ENCODE measurements around the gene SUMF1. TPM values are rescaled to one million over a fixed set of nuclear protein-coding genes. Genes with fewer than 3 reads are reported as not detected.

The SUMF1 gene
- 12.2 and 12.4 TPM in 2 replicates for polyA plus RNA-seq (2013)

- H4K12ac ChIP-seq (ENCODE audit: low read depth, low read length), result peak within 1 kb of the TSS; percentile 91
- no peak within 1 kb of the TSS for H2BK120ac ChIP-seq (ENCODE audit: insufficient read depth, low read length, poor library complexity)
- no peak within 1 kb of the TSS for H3K23ac ChIP-seq (ENCODE audit: low read length)
- peak within 1 kb of the TSS; percentile 65 for H4K91ac ChIP-seq (ENCODE audit: low read depth, low read length)
- peak; percentile 77 to 87 for DNase-seq
- no peak within 1 kb of the TSS for H3K27ac ChIP-seq (ENCODE audit: low read depth, low read length)
- H3K79me1 ChIP-seq (ENCODE audit: low read length), result peaks cover 2% of the 10 kb centered on the region
- H3K4me3 ChIP-seq (ENCODE audit: low read depth, low read length), result peak within 1 kb of the TSS; percentile 100
- H3K27me3 ChIP-seq (ENCODE audit: insufficient read depth, low read length), result no peaks in the 10 kb centered on the region
- H3K36me3 ChIP-seq (ENCODE audit: control insufficient read depth in 1 of 2, insufficient read depth in 2 of 2, low read length in 2 of 2), result no peaks in the 10 kb centered on the region
- H3K9ac ChIP-seq (ENCODE audit: low read length), result peak within 1 kb of the TSS; percentile 97
- H2AK5ac ChIP-seq (ENCODE audit: low read length), result no peak within 1 kb of the TSS
- peak within 1 kb of the TSS; percentile 86 for H3K14ac ChIP-seq (ENCODE audit: low read length)
- H3K79me2 ChIP-seq (ENCODE audit: control insufficient read depth, insufficient read depth, low read length, poor library complexity), result no peaks in the 10 kb centered on the region
- peak within 1 kb of the TSS; percentile 85 for H3K18ac ChIP-seq (ENCODE audit: low read length)
- no peaks in the 10 kb centered on the region for H3K9me3 ChIP-seq (ENCODE audit: insufficient read depth, low read depth, low read length)
- peak within 1 kb of the TSS; percentile 40 for H3K4ac ChIP-seq (ENCODE audit: low read depth, low read length)
- H4K8ac ChIP-seq (ENCODE audit: low read depth, low read length), result peak within 1 kb of the TSS; percentile 98
- no peak within 1 kb of the TSS for H2BK5ac ChIP-seq (ENCODE audit: low read depth, low read length, poor library complexity)
- H2AFZ ChIP-seq (ENCODE audit: insufficient read depth, low read length, poor library complexity), result peak within 1 kb of the TSS; percentile 98
- H2BK12ac ChIP-seq (ENCODE audit: low read length), result no peak within 1 kb of the TSS
- H3K4me1 ChIP-seq (ENCODE audit: control insufficient read depth in 1 of 2, insufficient read depth in 2 of 2, low read length in 2 of 2), result peaks cover 0 to 3% of the 10 kb centered on the region in 2 experiments
- H3K4me2 ChIP-seq (ENCODE audit: low read length), result peak within 1 kb of the TSS; percentile 70
- no CpG with 5 or more reads among the region's 47 CpGs for WGBS (ENCODE audit: extremely low coverage, insufficient coverage, insufficient read length)
Measured at GRCh38 chr3:4466741-4467521, at the start of gene SUMF1. Gene SUMF1 (minus strand): TSS chr3:4467269. CDS start chr3:4467245, 24 bp downstream.

DNA sequence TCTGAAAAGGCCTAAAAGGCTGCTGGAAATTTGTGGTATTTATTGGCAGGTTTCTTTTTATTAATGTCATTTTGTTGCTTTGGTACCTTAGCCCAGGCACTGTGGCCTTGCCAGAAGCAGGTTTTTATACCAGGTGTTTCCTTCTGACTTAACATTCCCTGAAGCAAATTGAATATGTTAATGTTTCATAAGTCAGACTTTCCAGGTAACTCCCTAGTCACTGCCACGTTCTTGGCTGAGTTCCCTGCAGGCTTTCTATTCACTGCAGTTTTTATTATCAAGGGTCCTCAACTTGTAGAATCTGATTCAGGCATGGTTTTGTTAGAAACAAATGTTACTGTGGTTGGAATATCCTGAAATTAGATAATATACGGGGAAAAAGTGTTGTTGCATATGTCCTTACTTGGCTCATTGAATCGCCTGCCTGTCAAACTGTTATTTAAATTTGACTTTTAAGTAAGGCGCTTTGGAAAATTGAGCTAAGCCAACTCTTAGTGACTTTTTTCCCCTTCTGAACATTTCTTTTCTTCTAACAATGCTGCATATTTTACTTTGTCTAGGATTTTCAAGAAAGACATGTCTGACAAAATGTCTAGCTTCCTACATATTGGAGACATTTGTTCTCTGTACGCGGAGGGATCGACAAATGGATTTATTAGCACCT, 49.0 kb upstream of the SUMF1 start:
- no peaks in the 10 kb centered on the region for H3K79me2 ChIP-seq (ENCODE audit: control insufficient read depth, insufficient read depth, low read length, poor library complexity)
- no peak overlapping the region for H4K8ac ChIP-seq (ENCODE audit: low read depth, low read length)
- H3K4me3 ChIP-seq (ENCODE audit: low read depth, low read length), result no peak overlapping the region
- no peak for DNase-seq
- H3K79me1 ChIP-seq (ENCODE audit: low read length), result no peaks in the 10 kb centered on the region
- H2AK5ac ChIP-seq (ENCODE audit: low read length), result no peak overlapping the region
- no peak overlapping the region for H2AFZ ChIP-seq (ENCODE audit: insufficient read depth, low read length, poor library complexity)
- H4K12ac ChIP-seq (ENCODE audit: low read depth, low read length), result no peak overlapping the region
- no peak overlapping the region for H3K14ac ChIP-seq (ENCODE audit: low read length)
- no peak overlapping the region for H2BK120ac ChIP-seq (ENCODE audit: insufficient read depth, low read length, poor library complexity)
- no peak overlapping the region for H2BK12ac ChIP-seq (ENCODE audit: low read length)
- H3K18ac ChIP-seq (ENCODE audit: low read length), result no peak overlapping the region
- H3K27me3 ChIP-seq (ENCODE audit: insufficient read depth, low read length), result no peaks in the 10 kb centered on the region
- H3K36me3 ChIP-seq (ENCODE audit: control insufficient read depth in 1 of 2, insufficient read depth in 2 of 2, low read length in 2 of 2), result no peaks in the 10 kb centered on the region
- H3K23ac ChIP-seq (ENCODE audit: low read length), result no peak overlapping the region
- H2BK5ac ChIP-seq (ENCODE audit: low read depth, low read length, poor library complexity), result no peak overlapping the region
- H3K4me1 ChIP-seq (ENCODE audit: control insufficient read depth in 1 of 2, insufficient read depth in 2 of 2, low read length in 2 of 2), result no peaks in the 10 kb centered on the region
- no peak overlapping the region for H3K27ac ChIP-seq (ENCODE audit: low read depth, low read length)
- H3K4ac ChIP-seq (ENCODE audit: low read depth, low read length), result no peak overlapping the region
- no peak overlapping the region for H3K4me2 ChIP-seq (ENCODE audit: low read length)
- no peak overlapping the region for H3K9ac ChIP-seq (ENCODE audit: low read length)
- WGBS (ENCODE audit: extremely low coverage, insufficient coverage, insufficient read length), result no CpG with 5 or more reads among the region's 7 CpGs
- no peaks in the 10 kb centered on the region for H3K9me3 ChIP-seq (ENCODE audit: insufficient read depth, low read depth, low read length)
- H4K91ac ChIP-seq (ENCODE audit: low read depth, low read length), result no peak overlapping the region

DNA sequence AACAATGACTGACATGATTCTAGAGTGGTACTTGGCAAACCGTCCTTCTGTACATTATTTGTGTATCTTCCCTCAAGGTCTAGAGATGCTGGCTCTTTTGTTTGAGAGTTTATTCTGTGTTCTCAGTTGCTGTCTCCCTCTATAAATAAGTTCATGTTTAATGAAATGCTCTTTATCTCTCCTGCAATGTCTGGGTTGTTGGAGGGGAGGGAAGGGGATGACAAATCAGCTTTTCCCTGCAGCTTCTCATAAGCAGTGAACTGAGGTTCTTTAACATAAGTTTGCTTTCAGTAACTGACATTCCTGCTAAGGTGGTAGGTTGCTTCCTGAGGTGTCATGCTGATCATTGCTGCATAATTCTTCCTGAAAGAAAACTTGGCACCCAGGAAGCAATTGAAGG, 47.8 kb upstream of the SUMF1 start:
- Histone ChIP-seq H2BK5ac (ENCODE audit: low read depth, low read length, poor library complexity) (no peak overlapping the region), H3K23ac (ENCODE audit: low read length) (no peak overlapping the region), H3K27ac (ENCODE audit: low read depth, low read length) (no peak overlapping the region), H3K18ac (ENCODE audit: low read length) (no peak overlapping the region), H2BK12ac (ENCODE audit: low read length) (no peak overlapping the region), H3K14ac (ENCODE audit: low read length) (no peak overlapping the region), H4K8ac (ENCODE audit: low read depth, low read length) (no peak overlapping the region), H3K9ac (ENCODE audit: low read length) (no peak overlapping the region), H2BK120ac (ENCODE audit: insufficient read depth, low read length, poor library complexity) (no peak overlapping the region), H3K79me1 (ENCODE audit: low read length) (no peaks in the 10 kb centered on the region), H3K36me3 (ENCODE audit: control insufficient read depth in 1 of 2, insufficient read depth in 2 of 2, low read length in 2 of 2) (no peaks in the 10 kb centered on the region), H3K4me2 (ENCODE audit: low read length) (no peak overlapping the region), H3K27me3 (ENCODE audit: insufficient read depth, low read length) (no peaks in the 10 kb centered on the region), H3K79me2 (ENCODE audit: control insufficient read depth, insufficient read depth, low read length, poor library complexity) (no peaks in the 10 kb centered on the region), H3K4ac (ENCODE audit: low read depth, low read length) (no peak overlapping the region), H3K4me1 (ENCODE audit: control insufficient read depth in 1 of 2, insufficient read depth in 2 of 2, low read length in 2 of 2) (no peaks in the 10 kb centered on the region), H2AK5ac (ENCODE audit: low read length) (no peak overlapping the region), H3K9me3 (ENCODE audit: insufficient read depth, low read depth, low read length) (no peaks in the 10 kb centered on the region), H3K4me3 (ENCODE audit: low read depth, low read length) (no peak overlapping the region), H4K91ac (ENCODE audit: low read depth, low read length) (no peak overlapping the region), H4K12ac (ENCODE audit: low read depth, low read length) (no peak overlapping the region), H2AFZ (ENCODE audit: insufficient read depth, low read length, poor library complexity) (no peak overlapping the region)
- no peak for DNase-seq
- WGBS (ENCODE audit: extremely low coverage, insufficient coverage, insufficient read length), result no CpG with 5 or more reads among the region's 1 CpG

- Histone ChIP-seq H4K8ac (ENCODE audit: low read depth, low read length) (no peak overlapping the region), H3K4ac (ENCODE audit: low read depth, low read length) (no peak overlapping the region), H3K9me3 (ENCODE audit: insufficient read depth, low read depth, low read length) (no peaks in the 10 kb centered on the region), H2BK120ac (ENCODE audit: insufficient read depth, low read length, poor library complexity) (no peak overlapping the region), H3K36me3 (ENCODE audit: control insufficient read depth in 1 of 2, insufficient read depth in 2 of 2, low read length in 2 of 2) (no peaks in the 10 kb centered on the region), H4K91ac (ENCODE audit: low read depth, low read length) (no peak overlapping the region), H2BK12ac (ENCODE audit: low read length) (no peak overlapping the region), H3K79me1 (ENCODE audit: low read length) (no peaks in the 10 kb centered on the region), H2AFZ (ENCODE audit: insufficient read depth, low read length, poor library complexity) (no peak overlapping the region), H2BK5ac (ENCODE audit: low read depth, low read length, poor library complexity) (no peak overlapping the region), H3K23ac (ENCODE audit: low read length) (no peak overlapping the region), H3K79me2 (ENCODE audit: control insufficient read depth, insufficient read depth, low read length, poor library complexity) (no peaks in the 10 kb centered on the region), H3K27me3 (ENCODE audit: insufficient read depth, low read length) (no peaks in the 10 kb centered on the region), H3K27ac (ENCODE audit: low read depth, low read length) (no peak overlapping the region), H3K4me2 (ENCODE audit: low read length) (no peak overlapping the region), H4K12ac (ENCODE audit: low read depth, low read length) (no peak overlapping the region), H3K14ac (ENCODE audit: low read length) (no peak overlapping the region), H3K9ac (ENCODE audit: low read length) (no peak overlapping the region), H3K18ac (ENCODE audit: low read length) (no peak overlapping the region), H3K4me1 (ENCODE audit: control insufficient read depth in 1 of 2, insufficient read depth in 2 of 2, low read length in 2 of 2) (no peaks in the 10 kb centered on the region), H3K4me3 (ENCODE audit: low read depth, low read length) (no peak overlapping the region), H2AK5ac (ENCODE audit: low read length) (no peak overlapping the region)
- DNase-seq, result no peak
- no CpG with 5 or more reads among the region's 5 CpGs for WGBS (ENCODE audit: extremely low coverage, insufficient coverage, insufficient read length)
Measured at GRCh38 chr3:4514321-4514720, 47.3 kb upstream of the SUMF1 start.

All from trophoblast cell (in vitro differentiated cells and primary cell).